Stimulated activated CD8-positive, alpha-beta memory T cell treated with anti-CD3 and anti-CD28 coated beads, Interleukin-15, amount 100 ng/mL, for 4 hours (primary cell): ENCODE measurements around the gene DHX15.

Experiments
- DNase-seq, 2 donors: peaks; one replicate each; pipeline ENCODE4 v3.0.0-alpha.2; 2020; ENCODE audit warnings: low read depth in 2 of 2

The DHX15 gene

DNA sequence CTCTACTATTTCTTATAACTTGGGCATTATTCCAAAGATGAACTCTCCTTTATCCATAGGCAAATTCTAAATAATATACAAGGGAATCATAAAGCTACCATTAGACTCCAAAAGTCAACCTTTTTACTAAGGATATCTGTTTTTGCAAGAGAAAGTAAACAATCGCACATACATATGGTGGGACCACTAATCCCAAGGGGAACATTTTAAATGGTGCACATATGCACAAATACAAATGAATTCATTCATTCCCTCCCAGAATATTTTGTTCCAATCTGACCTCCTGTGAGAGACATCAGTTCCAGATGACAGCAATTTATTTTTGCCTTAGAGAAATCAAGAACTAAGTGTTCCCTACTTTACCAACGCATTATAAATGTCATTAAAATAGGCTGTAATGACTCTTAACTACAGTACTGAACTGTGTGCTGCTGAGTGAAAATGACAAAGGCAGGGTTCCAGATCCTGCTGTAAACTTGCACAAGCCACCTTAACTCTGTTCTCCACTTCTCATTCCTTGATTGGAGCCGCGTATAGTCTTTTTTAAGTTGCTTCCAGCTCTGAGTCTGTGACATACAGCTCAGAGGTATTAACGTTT, 2.0 kb downstream of the DHX15 start:
- DNase-seq, result no peak

DNA sequence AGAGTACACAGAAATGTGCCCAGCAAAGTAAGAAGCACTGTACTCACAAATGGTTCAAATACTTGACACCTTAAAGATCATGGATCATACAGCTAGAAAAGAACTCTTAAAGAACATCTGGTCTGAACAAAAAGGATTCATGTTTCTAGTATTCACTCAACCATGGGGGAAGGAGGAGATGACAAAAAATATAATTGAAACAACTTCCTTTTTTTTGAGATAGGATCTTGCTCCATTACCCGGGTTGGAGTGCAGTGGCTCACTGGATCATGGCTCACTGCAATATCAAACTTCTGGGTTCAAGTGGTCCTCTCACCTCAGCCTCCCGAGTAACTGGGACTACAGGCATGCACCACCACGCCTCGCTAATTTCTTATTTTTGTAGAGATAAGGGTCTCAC, 6.0 kb downstream of the DHX15 start:
- DNase-seq, result no peak

DNA sequence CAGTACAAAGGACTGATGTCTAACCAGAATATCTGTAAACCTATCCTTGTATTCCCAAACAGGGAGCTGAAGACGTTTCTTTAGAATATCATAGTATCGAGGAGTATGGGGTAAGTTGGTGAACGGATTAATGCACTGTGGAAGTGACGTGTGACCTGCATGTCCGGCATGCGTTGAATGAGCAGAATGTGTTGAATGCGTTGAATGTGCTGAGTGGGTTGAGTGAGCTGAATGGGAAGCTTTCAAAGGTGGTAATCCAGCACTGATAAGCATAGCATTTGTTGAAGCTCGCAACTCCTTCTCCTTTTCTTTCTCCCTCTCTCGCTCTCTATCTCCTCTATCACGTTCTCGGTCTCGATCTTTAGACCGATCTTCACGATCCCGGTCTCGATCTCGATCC, 8.1 kb downstream of the DHX15 start:
- DNase-seq, result no peak

DNA sequence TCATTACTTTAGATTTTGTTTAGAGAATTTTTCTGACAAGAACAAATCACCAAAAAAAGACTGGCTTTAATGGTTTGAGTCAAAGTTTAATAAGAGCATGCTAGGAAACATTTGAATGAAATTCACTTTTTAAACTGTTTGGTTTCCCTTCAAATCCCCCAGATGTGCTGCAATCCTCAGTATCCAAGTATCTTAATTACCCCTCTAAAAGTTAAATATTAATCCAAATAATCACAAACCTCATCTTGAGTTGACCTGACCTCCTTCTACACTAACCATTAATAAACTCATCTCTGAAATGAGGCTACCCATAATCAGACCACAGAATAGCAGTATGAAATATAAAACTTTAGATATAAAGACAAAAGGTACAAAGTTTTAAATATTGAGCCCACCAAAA, 10.1 kb downstream of the DHX15 start:
- no peak for DNase-seq

DNA sequence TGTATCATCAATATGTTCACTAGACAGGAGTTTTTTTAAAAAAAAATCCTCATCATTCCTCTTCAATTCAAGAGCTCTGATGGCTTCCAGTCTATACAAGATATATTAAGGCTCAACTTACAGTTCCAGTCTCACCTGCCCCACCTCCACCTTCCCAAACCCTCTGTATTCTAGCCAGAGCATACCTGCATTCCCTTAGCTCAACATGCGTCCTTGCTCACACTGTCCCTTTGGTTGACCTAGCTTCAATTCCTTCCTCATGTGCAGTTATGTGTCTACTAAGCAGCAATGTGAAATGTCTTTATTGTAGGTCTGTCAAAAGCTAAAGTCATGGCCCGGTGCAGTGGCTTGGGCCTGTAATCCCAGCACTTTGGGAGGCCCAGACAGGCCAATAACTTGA, 10.8 kb downstream of the DHX15 start:
- DNase-seq, result no peak

DNA sequence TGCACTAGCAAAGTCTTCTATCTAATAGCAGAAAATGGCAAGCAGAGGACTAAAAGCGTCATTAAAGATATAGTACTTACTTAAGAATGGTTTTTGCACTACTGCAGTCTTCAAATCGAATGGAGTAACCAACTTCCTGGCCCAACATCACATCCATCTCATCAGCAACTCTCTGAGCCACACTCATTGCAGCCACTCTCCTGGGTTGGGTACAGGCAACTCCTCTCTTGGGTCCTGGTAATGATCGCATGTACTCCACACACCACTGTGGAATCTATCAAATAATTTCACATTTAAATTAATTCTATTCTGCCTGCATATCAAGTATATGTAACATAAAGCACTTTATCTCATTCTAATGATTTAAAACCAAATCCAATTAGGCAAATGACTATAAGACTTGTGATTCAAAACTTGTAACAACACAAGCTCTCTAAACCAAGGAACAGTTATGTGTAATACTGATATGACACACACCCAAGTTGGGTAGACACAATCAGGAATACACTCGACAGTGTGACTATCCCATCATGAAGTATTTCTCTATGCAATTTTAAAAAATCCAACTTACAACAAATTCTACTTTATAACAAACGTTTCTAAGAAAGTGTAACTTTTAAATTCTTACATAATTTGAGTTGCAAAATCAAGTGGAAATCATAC, 13.6 kb downstream of the DHX15 start:
- no peak for DNase-seq

DNA sequence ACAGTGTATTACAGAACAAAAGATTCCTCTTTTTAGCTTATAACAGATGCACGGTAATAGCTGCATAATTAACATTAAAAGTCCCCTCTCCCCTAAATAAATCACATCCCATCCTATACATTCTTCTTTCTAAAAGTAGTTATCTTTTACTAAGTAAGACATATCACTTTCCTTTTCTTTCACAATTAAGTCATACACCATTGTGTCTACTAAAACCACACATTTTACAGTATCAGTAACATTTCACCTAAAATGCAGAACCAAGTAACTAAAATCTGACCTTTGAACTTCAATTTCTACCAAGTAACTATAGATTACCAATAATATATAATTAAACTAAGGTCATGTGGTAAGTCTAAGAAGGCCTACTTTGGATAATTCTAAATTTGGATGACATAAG, 14.2 kb downstream of the DHX15 start:
- DNase-seq, result no peak

DNA sequence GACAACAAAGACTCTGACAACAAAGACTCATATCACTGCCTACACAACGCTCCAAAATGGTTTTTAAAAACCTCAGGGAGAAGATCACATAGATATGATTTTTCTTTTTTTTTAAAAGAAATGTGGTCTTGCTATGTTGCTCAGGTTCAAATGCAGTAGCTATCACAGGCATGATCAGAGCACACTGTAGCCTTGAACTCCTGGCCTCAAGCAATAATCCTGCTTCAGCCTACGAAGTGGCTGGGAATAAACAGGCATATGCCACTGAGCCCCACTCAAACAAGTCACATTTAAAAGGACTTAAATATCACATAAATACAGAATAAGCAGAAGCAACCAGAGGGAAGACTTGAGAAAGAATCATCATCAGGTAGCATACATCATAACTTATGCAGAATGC, 14.7 kb downstream of the DHX15 start:
- DNase-seq, result no peak

DNA sequence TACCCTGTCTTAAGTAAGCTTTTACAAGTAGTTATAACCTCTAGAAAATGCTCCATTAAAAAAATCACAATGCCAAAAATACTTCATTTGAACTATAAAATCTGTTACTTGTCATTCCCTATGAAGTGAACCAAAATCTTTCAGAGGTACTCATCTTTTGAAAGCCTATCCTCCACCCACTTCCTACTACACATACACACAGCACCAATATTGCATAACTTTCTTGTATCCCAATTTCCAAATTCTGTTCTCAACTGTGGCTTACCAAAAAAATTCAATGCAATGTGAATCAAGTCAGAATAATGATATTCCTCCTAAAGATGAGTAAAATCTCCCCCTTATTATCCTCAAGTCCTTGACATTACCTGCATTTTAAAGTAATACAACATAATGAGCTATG, 15.9 kb downstream of the DHX15 start:
- DNase-seq, result no peak

DNA sequence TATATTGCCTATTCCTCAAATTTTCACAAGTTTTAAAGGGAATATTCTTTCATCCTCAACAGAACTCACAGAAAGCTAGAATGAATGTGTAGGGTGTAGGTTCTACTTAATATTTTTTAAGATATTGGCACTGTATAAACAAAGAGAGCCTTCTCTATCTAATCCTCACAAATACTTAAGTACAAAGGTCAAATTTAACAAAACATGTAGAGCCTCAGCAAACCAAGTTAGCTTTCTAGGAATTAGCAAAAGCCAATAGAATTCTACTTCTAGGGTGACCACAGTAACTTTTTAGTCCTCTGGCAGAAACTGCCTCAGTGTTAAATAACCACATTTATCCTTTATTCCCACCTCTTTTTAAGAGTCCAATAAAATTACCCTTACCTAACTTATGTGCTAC, 19.3 kb downstream of the DHX15 start:
- no peak for DNase-seq

DNA sequence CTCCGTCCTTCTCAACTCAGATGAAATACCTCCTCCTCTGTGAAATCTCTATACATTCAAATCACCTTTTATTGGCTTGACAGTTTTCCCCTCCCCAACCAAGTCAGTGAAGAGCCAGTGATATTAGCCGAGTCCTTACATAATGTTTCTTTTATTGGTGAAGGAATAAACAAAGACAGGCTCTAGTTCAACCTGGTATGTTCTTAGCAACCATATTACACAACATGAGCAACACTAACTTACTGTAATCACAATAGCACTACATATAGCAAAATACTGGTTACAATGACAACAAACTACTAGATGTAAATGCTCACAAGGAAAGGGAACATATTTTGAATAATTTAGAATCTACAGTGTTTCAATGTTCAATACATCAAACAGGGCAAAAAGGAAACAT, 19.9 kb downstream of the DHX15 start:
- no peak for DNase-seq

DNA sequence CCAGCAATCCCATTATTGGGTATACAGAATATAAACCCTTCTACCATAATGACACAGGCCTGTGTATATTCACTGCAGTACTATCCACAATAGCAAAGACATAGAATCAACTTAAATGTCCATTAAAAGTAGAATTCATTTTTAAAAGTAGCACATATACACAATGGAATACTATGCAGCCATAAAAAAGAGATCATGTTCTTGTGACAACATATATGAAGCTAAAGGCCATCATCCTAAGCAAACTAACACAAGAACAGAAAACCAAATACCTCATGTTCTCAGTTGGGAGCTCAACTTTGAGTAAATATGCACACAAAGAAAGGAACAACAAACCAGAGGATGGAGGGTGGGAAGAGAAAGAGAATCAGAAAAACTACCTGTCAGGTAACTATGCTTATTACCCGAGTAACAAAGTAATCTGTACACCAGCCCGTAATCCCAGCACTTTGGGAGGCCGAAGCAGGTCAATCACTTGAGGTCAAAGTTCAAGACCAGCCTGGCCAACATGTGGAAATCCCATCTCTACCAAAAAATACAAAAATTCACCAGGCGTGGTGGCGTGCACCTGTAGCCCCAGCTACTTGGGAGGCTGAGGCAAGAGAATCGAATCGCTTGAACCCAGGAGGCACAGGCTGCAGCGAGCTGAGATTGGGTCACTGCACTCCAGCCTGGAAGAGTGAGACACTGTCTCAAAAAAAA, 22.8 kb downstream of the DHX15 start:
- DNase-seq, result no peak

DNA sequence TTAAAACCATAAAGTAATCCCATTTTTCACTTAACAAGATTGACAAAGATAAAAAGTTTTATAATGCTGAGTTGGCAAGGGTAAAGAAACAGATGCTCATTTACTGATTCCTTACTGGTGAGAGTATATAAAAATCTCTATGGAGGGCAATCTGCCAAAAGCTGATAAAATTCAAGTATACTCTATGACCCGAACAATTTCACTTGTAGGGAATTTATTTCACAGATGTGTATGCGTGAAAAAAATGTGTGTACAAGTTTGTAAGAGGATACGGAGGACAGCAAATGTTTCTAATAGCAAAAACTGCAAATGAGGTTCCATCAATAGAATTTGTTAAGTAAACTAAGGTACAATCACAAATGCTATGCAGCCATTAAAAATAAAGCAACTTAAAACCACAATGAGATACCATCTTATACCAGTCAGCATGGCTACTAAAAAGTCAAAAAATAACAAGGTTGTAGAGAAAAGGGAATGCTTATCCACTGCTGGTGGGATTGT, 23.4 kb downstream of the DHX15 start:
- DNase-seq, result no peak

DNA sequence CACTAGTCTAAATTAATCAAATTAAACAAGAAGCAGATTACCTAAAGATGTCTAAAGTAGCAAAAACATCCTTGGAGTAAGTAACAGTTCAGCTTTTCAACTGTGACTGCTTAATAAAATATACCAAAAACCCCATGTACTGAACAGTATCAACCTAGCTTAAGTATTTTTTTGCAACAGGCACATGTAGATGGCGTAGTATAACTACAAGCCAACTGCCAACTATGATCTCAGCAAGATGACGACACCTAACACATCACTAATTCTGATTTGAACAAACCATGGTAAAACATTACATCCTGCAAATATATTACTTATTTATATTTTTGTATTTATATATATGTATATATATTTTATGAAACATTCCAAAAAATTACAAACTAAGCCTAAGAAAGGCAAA, 24.5 kb downstream of the DHX15 start:
- no peak for DNase-seq

DNA sequence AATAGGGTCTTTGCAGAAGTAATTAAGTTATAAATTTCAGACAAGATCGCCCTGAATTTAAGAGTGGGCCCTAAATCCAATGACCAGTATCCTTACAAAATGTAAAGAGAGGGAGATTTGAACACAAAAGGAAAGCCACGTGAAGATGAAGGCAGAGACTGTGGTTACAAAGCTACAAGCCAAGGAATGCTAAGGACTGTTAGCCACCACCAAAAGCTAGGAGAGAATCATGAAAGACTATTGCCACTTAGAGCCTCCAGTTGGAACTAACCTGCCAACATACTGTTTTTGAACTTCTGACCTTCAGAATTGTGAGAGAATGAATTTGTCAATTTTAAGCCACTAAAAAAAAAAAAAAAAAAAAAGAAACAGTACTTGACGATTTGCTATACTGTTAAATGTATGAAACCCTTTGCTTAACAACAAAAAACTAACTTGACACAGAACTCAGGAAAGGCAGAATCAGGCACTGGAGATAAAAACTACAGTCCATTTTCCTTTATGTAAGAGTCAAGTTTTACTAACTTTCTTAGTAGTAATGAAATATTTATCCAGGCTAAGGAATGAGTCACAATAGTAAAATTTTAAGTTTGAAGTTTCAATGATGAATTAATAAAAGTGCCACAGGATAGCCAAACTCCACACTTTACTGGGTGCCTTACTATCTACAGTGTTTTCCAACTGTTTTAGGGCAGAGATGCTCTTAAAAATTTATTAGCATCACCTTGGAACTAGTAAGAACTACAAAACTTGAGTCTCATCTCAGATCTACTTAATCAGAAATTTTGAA, 25.1 kb downstream of the DHX15 start:
- no peak for DNase-seq

DNA sequence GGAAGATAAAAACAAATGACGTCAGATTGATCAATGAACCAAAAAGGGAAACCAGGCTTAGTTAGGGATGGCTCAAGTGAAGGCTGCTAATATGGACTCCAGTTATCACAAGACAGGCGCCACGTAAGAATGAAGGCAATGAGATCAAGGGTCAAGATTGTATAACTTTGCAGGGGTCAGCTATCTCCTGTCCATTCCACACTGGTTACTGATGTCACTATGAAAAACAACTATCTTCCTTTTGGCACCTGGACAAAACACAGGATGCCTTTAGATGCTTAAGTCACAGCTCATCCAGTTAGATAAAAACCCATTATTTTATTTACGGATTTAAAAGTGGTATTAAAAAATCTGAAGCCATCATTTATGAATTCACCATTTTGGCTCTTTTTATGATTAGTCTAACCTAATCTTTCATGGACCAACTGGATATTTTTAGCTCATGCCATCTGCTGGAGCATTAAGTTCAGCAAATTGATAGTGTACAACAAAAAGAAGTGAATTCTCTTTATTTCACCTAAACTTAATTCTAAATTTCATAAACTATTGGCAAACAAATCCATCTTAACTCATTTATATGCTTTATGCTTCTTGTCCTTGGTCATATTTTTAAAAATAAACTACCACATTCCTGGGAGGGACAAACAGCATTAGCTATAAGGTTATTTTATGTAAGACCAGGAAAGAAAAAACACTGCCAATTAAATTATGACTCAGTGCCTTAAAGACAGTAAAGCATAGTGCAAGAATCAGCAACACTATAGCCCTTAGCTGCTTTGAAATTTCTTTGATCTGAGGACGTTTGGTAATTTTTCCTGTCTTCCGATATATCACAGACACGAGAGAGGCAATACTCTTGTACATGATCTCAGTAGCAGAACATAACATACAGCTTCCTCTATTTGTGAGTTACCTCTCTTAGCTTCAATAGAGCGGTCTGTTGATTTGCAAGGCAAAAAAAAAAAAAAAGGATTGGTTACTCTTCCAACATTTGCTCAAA, 27.0 kb downstream of the DHX15 start:
- DNase-seq, result no peak

DNA sequence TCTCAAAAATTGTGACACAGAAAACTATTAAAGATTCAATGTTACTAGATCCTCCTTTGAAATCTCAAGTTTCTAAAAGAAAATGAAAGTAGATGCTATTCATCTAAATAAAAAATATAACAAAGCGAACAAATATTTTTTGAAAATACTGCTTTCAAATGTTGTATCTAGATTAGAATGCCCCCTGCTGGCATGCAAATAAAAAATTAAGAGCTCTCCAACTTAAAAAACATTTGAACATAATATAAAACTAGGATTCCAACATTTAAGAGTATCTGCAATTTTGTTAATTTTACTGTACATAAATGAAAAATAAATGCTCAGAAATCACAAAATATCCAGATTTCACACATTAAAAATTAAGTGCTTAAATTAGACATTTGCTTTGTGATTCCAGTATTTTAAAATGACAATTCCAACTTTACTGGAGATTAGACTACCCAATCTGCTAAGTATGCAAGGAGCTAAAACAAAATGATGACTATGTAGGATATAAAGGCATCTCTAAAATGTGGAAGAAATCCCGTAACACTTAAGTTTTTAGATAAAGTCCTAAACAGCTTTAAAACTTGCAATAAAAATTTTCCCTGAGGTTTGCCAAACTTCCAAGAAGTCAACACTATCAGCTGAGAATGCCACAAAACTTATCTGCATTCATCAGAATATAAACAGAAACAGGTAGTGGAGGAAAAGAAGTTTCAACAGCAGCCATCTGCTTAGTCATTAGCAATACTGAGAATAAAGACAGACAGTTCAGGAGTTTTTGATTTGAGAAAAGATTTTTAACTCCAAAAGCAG, 32.7 kb downstream of the DHX15 start:
- DNase-seq, result no peak

DNA sequence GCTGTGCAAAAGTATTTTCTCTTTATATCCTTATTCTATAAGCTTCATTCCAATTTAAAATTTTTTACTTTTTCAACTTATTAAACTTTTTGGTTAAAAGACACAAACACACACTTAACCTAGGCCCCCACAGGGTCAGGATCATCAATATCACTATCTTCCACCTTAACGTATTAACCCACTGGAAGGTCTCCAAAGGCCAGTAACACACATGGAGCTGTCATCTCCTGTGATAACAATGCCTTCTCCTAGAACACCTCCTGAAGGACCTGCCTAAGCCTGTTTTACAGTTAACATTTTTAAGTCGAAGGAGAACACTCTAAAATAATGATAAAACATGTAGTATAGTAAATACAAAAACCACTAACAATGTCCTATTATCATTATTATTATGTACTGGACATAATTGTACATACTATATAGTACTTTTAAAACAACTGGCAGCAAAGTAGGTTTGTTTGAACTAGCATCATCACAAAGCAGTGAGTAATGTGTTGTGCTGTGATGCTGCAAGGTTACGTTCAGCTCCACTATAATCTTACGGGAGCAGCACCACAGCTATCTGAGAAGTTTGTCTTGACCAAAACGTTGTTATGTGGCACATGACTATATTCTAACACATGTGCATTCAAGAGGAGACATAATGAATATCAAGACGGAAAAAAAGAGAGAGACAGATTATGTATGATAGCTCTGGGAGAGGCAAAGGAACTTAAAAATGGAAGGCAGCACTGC, 33.7 kb downstream of the DHX15 start:
- no peak for DNase-seq

DNA sequence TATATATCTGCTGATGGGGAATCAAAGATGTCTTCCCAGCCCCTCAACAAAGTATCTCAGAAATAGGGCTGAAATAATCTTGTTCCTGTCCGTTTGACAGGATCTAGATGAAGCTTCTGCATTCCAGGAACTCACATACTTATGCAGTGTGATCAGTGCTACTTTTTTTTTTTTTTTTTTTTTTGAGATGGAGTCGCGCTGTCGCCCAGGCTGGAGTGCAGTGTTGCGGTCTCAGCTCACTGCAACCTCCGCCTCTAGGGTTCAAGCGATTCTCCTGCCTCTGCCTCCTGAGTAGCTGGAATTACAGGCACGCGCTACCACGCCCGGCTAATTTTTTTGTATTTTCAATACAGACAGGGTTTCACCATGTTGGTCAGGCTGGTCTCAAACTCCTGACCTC, 36.4 kb downstream of the DHX15 start:
- DNase-seq, result no peak
